ENCODE measurements around the gene DOCK9.

Gene DOCK9

DNA sequence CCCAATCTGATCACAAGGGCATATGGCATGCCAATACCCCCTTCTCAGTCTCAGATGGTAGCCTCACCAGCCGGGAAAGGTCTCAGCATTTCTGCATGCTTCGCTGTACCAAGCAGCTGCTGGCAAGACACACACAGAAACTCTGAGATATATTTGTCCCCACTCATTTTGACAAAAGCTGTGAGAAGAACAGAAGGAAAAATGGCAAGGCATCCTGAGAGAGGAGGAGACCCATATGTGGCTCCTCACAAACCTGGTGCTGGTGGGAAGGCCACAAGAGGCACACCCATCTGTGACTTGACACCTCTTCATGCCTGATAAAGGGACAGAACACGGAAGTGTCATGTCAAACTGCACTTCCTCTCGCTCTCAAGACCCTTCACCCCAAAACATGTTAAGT lies 36.7 kb upstream of the DOCK9 start:
- no peak for DNase-seq
- Histone ChIP-seq H3K27me3 (no peaks in the 10 kb centered on the region), H3K4me1 (peaks cover 0 to 5% (median 0%) of the 10 kb centered on the region in 4 donors), H3K36me3 (no peaks in the 10 kb centered on the region), H3K27ac (no peak overlapping the region), H3K9me3 (no peaks in the 10 kb centered on the region), H3K4me3 (no peak overlapping the region)
- TF ChIP-seq, protein P1, sequence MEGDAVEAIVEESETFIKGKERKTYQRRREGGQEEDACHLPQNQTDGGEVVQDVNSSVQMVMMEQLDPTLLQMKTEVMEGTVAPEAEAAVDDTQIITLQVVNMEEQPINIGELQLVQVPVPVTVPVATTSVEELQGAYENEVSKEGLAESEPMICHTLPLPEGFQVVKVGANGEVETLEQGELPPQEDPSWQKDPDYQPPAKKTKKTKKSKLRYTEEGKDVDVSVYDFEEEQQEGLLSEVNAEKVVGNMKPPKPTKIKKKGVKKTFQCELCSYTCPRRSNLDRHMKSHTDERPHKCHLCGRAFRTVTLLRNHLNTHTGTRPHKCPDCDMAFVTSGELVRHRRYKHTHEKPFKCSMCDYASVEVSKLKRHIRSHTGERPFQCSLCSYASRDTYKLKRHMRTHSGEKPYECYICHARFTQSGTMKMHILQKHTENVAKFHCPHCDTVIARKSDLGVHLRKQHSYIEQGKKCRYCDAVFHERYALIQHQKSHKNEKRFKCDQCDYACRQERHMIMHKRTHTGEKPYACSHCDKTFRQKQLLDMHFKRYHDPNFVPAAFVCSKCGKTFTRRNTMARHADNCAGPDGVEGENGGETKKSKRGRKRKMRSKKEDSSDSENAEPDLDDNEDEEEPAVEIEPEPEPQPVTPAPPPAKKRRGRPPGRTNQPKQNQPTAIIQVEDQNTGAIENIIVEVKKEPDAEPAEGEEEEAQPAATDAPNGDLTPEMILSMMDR (IDR thresholded peaks at IDR 0.05) = no peak
- intact Hi-C loops (cut with DNase I; ENCODE audit: low total_unique reads) = no loop called here

DNA sequence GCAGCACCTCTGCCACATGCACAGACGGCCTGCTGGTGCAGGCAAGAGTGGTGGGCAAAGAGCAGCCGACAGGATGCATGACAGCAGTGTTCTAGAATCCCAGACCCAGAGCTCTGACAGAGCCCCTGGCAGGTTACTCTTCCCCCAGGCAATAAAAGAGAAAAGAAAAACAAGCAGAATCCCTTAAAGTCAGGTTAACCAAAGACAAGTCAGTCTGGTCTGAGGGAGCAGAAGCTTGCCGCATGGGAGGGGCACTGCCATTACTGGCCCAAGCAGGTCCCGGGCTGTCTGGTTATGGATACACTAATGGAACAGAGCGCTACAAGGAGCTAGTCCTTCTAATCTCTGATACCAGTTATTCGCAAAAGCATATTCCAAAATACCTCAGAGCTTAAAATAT lies 36.1 kb upstream of the DOCK9 start:
- Histone ChIP-seq H3K27me3 (no peaks in the 10 kb centered on the region), H3K4me3 (no peak overlapping the region), H3K9me3 (no peaks in the 10 kb centered on the region), H3K27ac (no peak overlapping the region), H3K4me1 (peaks cover 0 to 5% (median 0%) of the 10 kb centered on the region in 4 donors), H3K36me3 (no peaks in the 10 kb centered on the region)
- TF ChIP-seq, protein P1 (IDR thresholded peaks at IDR 0.05) = no peak
- no peak for DNase-seq
- intact Hi-C loops (cut with DNase I; ENCODE audit: low total_unique reads) = no loop called here

DNA sequence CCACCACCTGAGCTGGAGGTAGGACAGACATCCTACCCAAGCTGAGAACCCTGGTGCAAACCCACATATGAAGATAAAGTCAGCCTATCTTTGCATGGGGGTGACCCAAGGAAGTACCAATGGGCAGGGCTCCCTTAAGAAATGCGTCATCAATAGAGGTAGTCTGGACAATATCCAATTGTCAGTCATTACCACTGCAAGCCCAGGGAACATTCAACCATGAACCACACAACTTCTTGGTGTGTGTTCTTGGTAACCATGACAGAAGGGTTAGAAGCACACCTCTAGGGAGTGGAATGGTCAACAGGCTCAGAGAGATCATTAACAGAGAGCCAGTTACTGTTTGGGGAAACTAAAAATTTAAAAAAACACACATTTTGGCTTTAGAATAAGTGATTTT lies 34.7 kb upstream of the DOCK9 start:
- intact Hi-C loops (cut with DNase I; ENCODE audit: low total_unique reads) = no loop called here
- Histone ChIP-seq H3K9me3 (no peaks in the 10 kb centered on the region), H3K4me1 (peaks cover 0 to 15% (median 1%) of the 10 kb centered on the region in 4 donors), H3K27me3 (no peaks in the 10 kb centered on the region), H3K27ac (no peak overlapping the region), H3K4me3 (no peak overlapping the region), H3K36me3 (no peaks in the 10 kb centered on the region)
- DNase-seq = no peak
- TF ChIP-seq, protein P1 (IDR thresholded peaks at IDR 0.05) = no peak

DNA sequence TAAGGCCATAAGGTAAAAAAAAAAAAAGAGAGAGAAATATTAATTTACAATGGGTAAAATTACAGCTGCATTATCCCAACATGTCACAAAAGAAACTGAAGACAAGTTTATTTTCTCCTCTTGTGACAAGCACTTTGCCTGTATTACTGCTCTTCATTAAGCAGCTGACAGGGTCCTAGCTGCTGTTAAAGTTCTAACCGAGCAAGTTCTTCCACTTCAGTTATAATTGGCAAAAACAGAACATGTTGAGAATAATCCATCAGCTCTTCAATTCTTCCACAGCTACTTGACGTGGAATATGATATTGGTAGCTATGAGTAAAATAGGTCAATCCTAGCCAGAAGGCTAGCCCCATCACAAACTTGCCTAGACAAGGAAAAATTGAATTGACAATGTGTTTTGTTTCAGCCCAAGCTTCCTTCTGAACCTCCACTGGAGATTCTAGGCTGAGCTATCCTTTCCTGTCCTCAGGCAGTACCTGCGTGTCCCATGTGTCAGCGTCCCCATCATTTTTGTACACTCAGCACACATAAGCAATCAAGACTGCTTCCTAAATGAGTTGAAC lies 32.2 kb upstream of the DOCK9 start:
- peaks cover 0 to 17% (median 5%) of the 10 kb centered on the region in 4 donors for H3K4me1 ChIP-seq
- no peak for DNase-seq
- H3K9me3 ChIP-seq = no peaks in the 10 kb centered on the region
- TF ChIP-seq, protein P1 (IDR thresholded peaks at IDR 0.05) = no peak
- no peak overlapping the region for H3K27ac ChIP-seq
- H3K36me3 ChIP-seq = no peaks in the 10 kb centered on the region
- no peak overlapping the region for H3K4me3 ChIP-seq
- no peaks in the 10 kb centered on the region for H3K27me3 ChIP-seq
- intact Hi-C loops (cut with DNase I; ENCODE audit: low total_unique reads) = no loop called here

DNA sequence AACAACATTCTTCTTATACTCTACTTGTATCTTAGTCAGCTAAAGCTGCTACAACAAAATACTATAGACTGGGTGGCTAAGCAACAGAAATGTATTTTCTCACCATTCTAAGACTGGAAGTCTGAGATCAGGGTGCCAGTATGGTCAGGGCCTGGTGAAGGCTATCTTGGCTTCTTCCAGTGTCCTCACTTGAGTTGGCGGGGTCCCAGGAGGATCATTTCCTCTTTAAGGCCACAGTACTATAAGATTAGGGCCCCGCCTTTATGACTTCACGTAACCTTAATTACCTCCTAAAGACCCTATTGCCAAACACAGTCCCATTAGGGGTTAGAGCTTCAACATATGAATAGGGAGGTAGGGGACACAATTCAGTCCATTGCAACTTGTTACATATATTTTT lies 30.7 kb upstream of the DOCK9 start:
- Histone ChIP-seq H3K4me1 (peaks cover 0 to 12% (median 5%) of the 10 kb centered on the region in 4 donors), H3K9me3 (no peaks in the 10 kb centered on the region), H3K27ac (no peak overlapping the region), H3K27me3 (no peaks in the 10 kb centered on the region), H3K4me3 (no peak overlapping the region), H3K36me3 (no peaks in the 10 kb centered on the region)
- intact Hi-C loops (cut with DNase I; ENCODE audit: low total_unique reads) = no loop called here
- TF ChIP-seq, protein P1 (IDR thresholded peaks at IDR 0.05) = no peak
- DNase-seq = no peak

Data from tibial artery (tissue), 4 donors.